Psoas muscle (tissue), 8 donors: ENCODE data around the gene FNIP1. TPM values are rescaled to one million over a fixed set of nuclear protein-coding genes. Genes with fewer than 3 reads are reported as not detected.

Source experiments
- ATAC-seq, 4 donors: fragments of 200-7000 bp; cut with Tn5 transposase; one replicate each; pipeline ENCODE4 v1.9.1; 2020; ENCODE audit warnings: moderate library complexity in 3 of 4, mild to moderate bottlenecking in 2 of 4
- DNase-seq, 2 donors: peaks; one replicate each; pipeline ENCODE4 v3.0.0-alpha.2; 2020
- H3K27ac ChIP-seq: fragments of 200-600 bp; one replicate; pipeline ENCODE4 v1.8.0; 2022
- H3K27me3 ChIP-seq, 3 donors: fragments of 200-600 bp in 1 of 3; one replicate each; pipeline versions ENCODE4 v1.6.1 to v1.8.0; 2013 to 2022; ENCODE audit warnings: low read length in 2 of 3, mild to moderate bottlenecking in 2 of 3, moderate library complexity in 1 of 3; ENCODE audit not compliant: insufficient read depth in 3 of 3
- H3K36me3 ChIP-seq, 2 donors: fragments of 200-600 bp in 1 of 2; one replicate each; pipeline versions ENCODE4 v1.6.1 to v1.8.0; 2013 to 2022; ENCODE audit warnings: low read depth in 1 of 2, mild to moderate bottlenecking in 1 of 2, moderate library complexity in 1 of 2; ENCODE audit not compliant: insufficient read depth in 1 of 2
- H3K4me1 ChIP-seq: fragments of 200-600 bp; one replicate; pipeline ENCODE4 v1.8.0; 2022
- H3K4me3 ChIP-seq: fragments of 200-600 bp; one replicate; pipeline ENCODE4 v1.8.0; 2022; ENCODE audit warnings: mild to moderate bottlenecking
- H3K9me3 ChIP-seq: fragments of 200-600 bp; one replicate; pipeline ENCODE4 v1.8.0; 2022
- CTCF ChIP-seq: fragments of 200-600 bp; IDR thresholded peaks from one replicate; pipeline ENCODE4 v1.8.0; 2022; ENCODE audit warnings: antibody characterized with exemption
- WGBS, 3 donors: extraction: QIAGEN DNeasy Blood & Tissue Kit; methylation state at CpG; one replicate each; pipeline versions ENCODE4 v1.1.6 to v1.1.7; 2013; 5-methylcytosine and 5-hydroxymethylcytosine counted together
- intact Hi-C, 2 donors: fragments of 100-400 bp; cut with DNase I; formaldehyde crosslinking; loops; one replicate each; pipeline versions ENCODE4 v1.11.0 to v1.14.2; 2022
- polyA plus RNA-seq, 3 donors: library from polyadenylated mRNA; stranded (reverse); fragments of 200-250 nt; gene quantifications; one replicate each; pipeline ENCODE4 v1.2.3, GENCODE V29; 2013
- total RNA-seq, 4 donors: library from RNA; stranded (reverse); fragmentation: NEBNext Ultra II Directional in 2 of 4; extraction: Animal tissue kit (Norgen Biotek cat#: 25700) in 2 of 4; gene quantifications; one replicate each; pipeline versions ENCODE4 v1.2.1 to v1.2.4, GENCODE V29; 2021 to 2023
- donor health status: healthy with polysubstance abuse.
- donor health status: DM: no; HTN: no; CAD: no; lungs with moderate emphysema.
- donor health status: Bipolar disorder and iron deficiency.
- donor health status: healthy.
- donor health status: DM: yes; HTN: yes; CAD: no.
- donor health status: DM: no; HTN: no; CAD: no.
- donor health status: DM: no; HTN: no; CAD: no.
- donor health status: DM: yes; HTN: yes; CAD: no.

FNIP1 gene
- total and polyA plus RNA-seq, 7 donors, result 6.4 to 45.2 (median 25.0) TPM

DNA sequence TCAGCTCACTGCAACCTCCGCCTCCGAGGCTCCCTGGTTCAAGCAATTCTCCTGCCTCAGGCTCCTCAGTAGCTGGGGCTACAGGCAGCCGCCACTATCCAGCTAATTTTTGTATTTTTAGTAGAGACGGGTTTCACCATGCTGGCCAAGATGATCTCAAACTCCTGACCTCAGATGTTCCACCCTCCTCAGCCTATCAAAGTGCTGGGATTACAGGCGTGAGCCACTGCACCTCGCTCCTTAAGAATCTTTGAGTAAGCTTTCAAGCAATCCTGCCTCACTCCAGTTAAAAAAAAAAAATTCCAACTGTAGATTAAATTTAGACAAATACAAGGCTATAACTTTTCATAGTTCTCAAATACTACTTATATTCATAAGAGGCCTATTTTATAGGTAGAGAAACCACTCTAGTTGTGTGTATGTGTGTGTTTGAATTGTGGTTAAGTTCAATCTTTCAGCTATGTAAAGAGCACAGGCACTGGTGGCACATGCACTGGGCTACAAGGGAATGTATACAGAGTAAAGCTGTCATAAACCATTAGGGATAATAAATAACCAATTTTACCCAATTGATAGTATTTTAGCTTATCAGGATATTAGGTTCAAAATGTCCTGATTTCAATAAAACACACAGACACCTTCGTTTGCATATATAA, 111.2 kb downstream of the FNIP1 start:
- Histone ChIP-seq H3K27me3 (no peaks in the 10 kb centered on the region), H3K4me3 (no peak overlapping the region), H3K9me3 (no peaks in the 10 kb centered on the region), H3K36me3 (peaks cover 0 to 31% of the 10 kb centered on the region in 2 donors), H3K27ac (no peak overlapping the region), H3K4me1 (no peaks in the 10 kb centered on the region)
- 92 to 94% (median 93%) methylated on average over 7 of the region's 7 CpGs for WGBS, 3 donors
- intact Hi-C loops, result no loop called here
- TF ChIP-seq CTCF, result no peak
- ATAC-seq, result peak in 1 of 4 donors; percentile 48
- no peak for DNase-seq

GRCh38 chr5:131684595-131684994, 112.2 kb downstream of the FNIP1 start:
- H3K4me1 ChIP-seq, result no peaks in the 10 kb centered on the region
- no peak overlapping the region for H3K27ac ChIP-seq
- intact Hi-C loops, result no loop called here
- peaks cover 0 to 26% of the 10 kb centered on the region in 2 donors for H3K36me3 ChIP-seq
- no peaks in the 10 kb centered on the region for H3K9me3 ChIP-seq
- DNase-seq (no peak), ATAC-seq (peak in 1 of 4 donors; percentile 38)
- H3K27me3 ChIP-seq, result no peaks in the 10 kb centered on the region
- no peak overlapping the region for H3K4me3 ChIP-seq
- no peak for TF ChIP-seq CTCF

GRCh38 chr5:131684051-131684450, 112.8 kb downstream of the FNIP1 start:
- peaks cover 0 to 32% of the 10 kb centered on the region in 2 donors for H3K36me3 ChIP-seq
- no peak overlapping the region for H3K4me3 ChIP-seq
- H3K9me3 ChIP-seq, result no peaks in the 10 kb centered on the region
- DNase-seq (no peak), ATAC-seq (no peak)
- no peaks in the 10 kb centered on the region for H3K4me1 ChIP-seq
- TF ChIP-seq CTCF, result no peak
- no peak overlapping the region for H3K27ac ChIP-seq
- intact Hi-C loops, result no loop called here
- 96 to 98% (median 97%) methylated on average over 1 of the region's 1 CpG for WGBS, 3 donors
- H3K27me3 ChIP-seq, result no peaks in the 10 kb centered on the region

- peaks cover 0 to 44% of the 10 kb centered on the region in 2 donors for H3K36me3 ChIP-seq
- no peaks in the 10 kb centered on the region for H3K4me1 ChIP-seq
- H3K4me3 ChIP-seq, result no peak overlapping the region
- no peaks in the 10 kb centered on the region for H3K27me3 ChIP-seq
- no peaks in the 10 kb centered on the region for H3K9me3 ChIP-seq
- DNase-seq (no peak), ATAC-seq (no peak)
- TF ChIP-seq CTCF, result no peak
- intact Hi-C loops, result no loop called here
- WGBS, 3 donors, result 90 to 94% (median 91%) methylated on average over 2 of the region's 2 CpGs
- H3K27ac ChIP-seq, result no peak overlapping the region
Observed at GRCh38 chr5:131682826-131683225, 114.0 kb downstream of the FNIP1 start.

DNA sequence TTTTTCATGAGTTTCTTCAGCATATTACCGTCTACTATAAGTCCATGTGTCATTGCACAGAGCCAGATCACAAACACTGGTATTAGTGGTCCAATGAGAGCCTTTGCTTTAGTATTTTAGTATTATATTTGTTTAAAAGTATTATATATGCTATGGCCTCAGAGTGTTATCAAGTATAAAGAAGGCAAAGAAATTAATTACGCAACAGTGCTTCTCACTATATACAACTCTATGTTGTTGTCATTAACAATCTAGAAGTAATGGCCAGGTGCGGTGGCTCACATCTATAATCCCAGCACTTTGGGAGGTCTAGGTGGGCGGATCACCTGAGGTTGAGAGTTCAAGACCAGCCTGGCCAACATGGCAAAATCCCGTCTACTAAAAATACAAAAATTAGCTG, 114.6 kb downstream of the FNIP1 start:
- 97 to 100% (median 97%) methylated on average over 5 of the region's 5 CpGs for WGBS, 3 donors
- Histone ChIP-seq H3K4me1 (peaks cover 6% of the 10 kb centered on the region), H3K4me3 (no peak overlapping the region), H3K27ac (no peak overlapping the region), H3K36me3 (peaks cover 0 to 49% of the 10 kb centered on the region in 2 donors), H3K9me3 (no peaks in the 10 kb centered on the region), H3K27me3 (no peaks in the 10 kb centered on the region)
- intact Hi-C loops, result no loop called here
- no peak for ATAC-seq
- TF ChIP-seq CTCF, result no peak
- DNase-seq, result no peak
